K562 (cell line): Measurements from ENCODE around the gene SLC27A2. TPM values are rescaled to one million over a fixed set of nuclear protein-coding genes. Genes with fewer than 3 reads are reported as not detected.

Source experiments
- ATAC-seq: fragments of 200-7000 bp; cut with Tn5 transposase; 3 replicates; pipeline ENCODE4 v1.9.1; 2020; ENCODE audit warnings: moderate library complexity
- BruUV-seq: library from RNA; stranded (reverse); fragments of 400-500 nt; replicated peaks from 2 replicates; lab custom pipeline; 2021; lab: Mats Ljungman, UMichigan
- CTCF ChIA-PET: fragments of 300-600 bp; formaldehyde crosslinking; extraction: SDS; loops from one replicate; lab custom pipeline; 2021; ENCODE audit warnings: low intra/inter-chr PET ratio; lab: Yijun Ruan, JAX
- POLR2A ChIA-PET: fragments of 300-600, 350-650 bp; sonication (Branson Sonifier 250); formaldehyde crosslinking; extraction: SDS; loops from one replicate; lab custom pipeline; 2021; ENCODE audit warnings: antibody characterized with exemption, inconsistent platforms; lab: Yijun Ruan, JAX
- DNase-seq, 4 experiments: peaks; one replicate each; pipeline versions ENCODE4 v3.0.0 to v3.0.0-alpha.2; 2011 to 2018; ENCODE audit warnings: low spot score in 3 of 4, mixed read lengths in 3 of 4; ENCODE audit errors: extremely low read depth in 1 of 4
- FAIRE-seq: peaks from 2 replicates; lab custom pipeline; 2011; peaks lifted over from hg19 to GRCh38; lab: Jason Lieb, UNC
- H2AFZ ChIP-seq: 2 replicates; pipeline ENCODE4 v1.6.0; 2011; ENCODE audit warnings: low read depth, low read length, control low read depth, inconsistent platforms
- H3K27ac ChIP-seq: fragments of 200-600 bp; 3 replicates; pipeline ENCODE4 v1.8.0; 2011; ENCODE audit warnings: low read depth, mild to moderate bottlenecking, control low read depth, inconsistent platforms, low read length, moderate library complexity, mixed read lengths; ENCODE audit errors: extremely low read depth
- H3K27me3 ChIP-seq, 2 experiments: fragments of 300-600 bp in 1 of 2; 2 replicates in 1 of 2; 3 replicates in 1 of 2; pipeline versions ENCODE4 v1.6.0 to v1.8.0; 2011; ENCODE audit warnings: inconsistent platforms in 2 of 2, low read length in 2 of 2, mild to moderate bottlenecking in 1 of 2, mixed read lengths in 1 of 2, moderate library complexity in 1 of 2; ENCODE audit not compliant: control insufficient read depth in 2 of 2, insufficient read depth in 2 of 2
- H3K36me3 ChIP-seq: fragments of 300-600 bp; 3 replicates; pipeline ENCODE4 v1.8.0; 2011; ENCODE audit warnings: mild to moderate bottlenecking, low read length, inconsistent platforms; ENCODE audit not compliant: control insufficient read depth, insufficient read depth
- H3K4me1 ChIP-seq, 2 experiments: fragments of 200-600 bp in 1 of 2; replicated peaks in 1 of 2; 2 replicates in 1 of 2; 3 replicates in 1 of 2; pipeline versions ENCODE4 v1.5.1 to v1.8.0; 2011; ENCODE audit warnings: inconsistent platforms in 2 of 2, low read length in 2 of 2, mild to moderate bottlenecking in 1 of 2, mixed read lengths in 1 of 2, moderate library complexity in 1 of 2; ENCODE audit not compliant: control insufficient read depth in 2 of 2, insufficient read depth in 2 of 2
- H3K4me2 ChIP-seq: 2 replicates; pipeline ENCODE4 v1.6.1; 2011; ENCODE audit warnings: low read length, control low read depth, inconsistent platforms, mixed read lengths; ENCODE audit not compliant: insufficient read depth
- H3K4me3 ChIP-seq: fragments of 200-600 bp; sonication (generic), shearing (Covaris generic); 2 replicates; pipeline ENCODE4 v1.5.1; 2016; ENCODE audit warnings: control low read depth, inconsistent platforms
- H3K79me2 ChIP-seq: fragments of 200-600 bp; 3 replicates; pipeline ENCODE4 v1.8.0; 2011; ENCODE audit warnings: low read length, inconsistent platforms; ENCODE audit not compliant: control insufficient read depth, insufficient read depth
- H3K9ac ChIP-seq, 2 experiments: 2 replicates each; pipeline versions ENCODE4 v1.6.0 to v1.6.1; 2011; ENCODE audit warnings: low read depth in 2 of 2, low read length in 2 of 2, control low read depth in 1 of 2, inconsistent platforms in 1 of 2, mild to moderate bottlenecking in 1 of 2, mixed read lengths in 1 of 2; ENCODE audit not compliant: insufficient read depth in 1 of 2
- H3K9me1 ChIP-seq: one replicate; pipeline ENCODE4 v1.6.0; 2011; ENCODE audit warnings: inconsistent platforms, mild to moderate bottlenecking, low read length, moderate library complexity; ENCODE audit not compliant: control insufficient read depth, insufficient read depth
- H3K9me3 ChIP-seq: replicated peaks from 2 replicates; pipeline ENCODE4 v1.5.1; 2011; ENCODE audit warnings: low read depth, low read length, inconsistent platforms; ENCODE audit not compliant: control insufficient read depth, insufficient read depth
- H4K20me1 ChIP-seq: replicated peaks from 2 replicates; pipeline ENCODE4 v1.6.1; 2011; ENCODE audit warnings: low read length, inconsistent platforms, mixed read lengths; ENCODE audit not compliant: control insufficient read depth, insufficient read depth
- CBFA2T3 ChIP-seq: fragments of 450-650 bp; IDR thresholded peaks from 2 replicates; pipeline ENCODE4 v1.6.1; 2017
- FOSL1 ChIP-seq: fragments of 200-800 bp; sonication (Bioruptor generic); conservative IDR thresholded peaks from 2 replicates; pipeline ENCODE4 v1.6.1; 2016; ENCODE audit warnings: missing genetic modification characterization, missing compliant biosample characterization
- GTF2A2 ChIP-seq: IDR thresholded peaks from 2 replicates; pipeline ENCODE4 v1.6.1; 2016; ENCODE audit warnings: mild to moderate bottlenecking, missing genetic modification characterization, missing compliant biosample characterization
- MNT ChIP-seq, 2 experiments: fragments of 450-650 bp; conservative IDR thresholded peaks; 2 replicates each; pipeline ENCODE4 v1.6.1; 2017; ENCODE audit warnings: mild to moderate bottlenecking in 2 of 2, moderate library complexity in 2 of 2
- POLR2AphosphoS5 ChIP-seq: IDR thresholded peaks from 2 replicates; pipeline ENCODE4 v1.6.1; 2011; ENCODE audit warnings: mild to moderate bottlenecking, low read depth, low read length, moderate library complexity; ENCODE audit not compliant: control insufficient read depth, insufficient read depth
- POLR3G ChIP-seq: IDR thresholded peaks from 2 replicates; pipeline ENCODE4 v1.6.1; 2011; ENCODE audit not compliant: insufficient read length, insufficient replicate concordance; ENCODE audit errors: extremely low read depth
- SIX5 ChIP-seq, 2 experiments: IDR thresholded peaks; 2 replicates each; pipeline ENCODE4 v1.6.1; 2011; ENCODE audit warnings: low read length in 2 of 2, borderline replicate concordance in 1 of 2, low read depth in 1 of 2, mild to moderate bottlenecking in 1 of 2, moderate library complexity in 1 of 2; ENCODE audit not compliant: insufficient read depth in 1 of 2
- SMAD2 ChIP-seq: fragments of 150-350 bp; IDR thresholded peaks from 2 replicates; pipeline ENCODE4 v1.6.1; 2014; ENCODE audit warnings: low read depth, mild to moderate bottlenecking, low read length
- ZNF12 ChIP-seq: sonication (generic); formaldehyde crosslinking; IDR thresholded peaks from 2 replicates; pipeline ENCODE4 v1.4.0; 2020; ENCODE audit warnings: mild to moderate bottlenecking, missing genetic modification reagents
- ZNF583 ChIP-seq: fragments of 250-450 bp; sonication (Bioruptor Pico); IDR thresholded peaks from 2 replicates; pipeline ENCODE4 v1.4.0; 2020
- WGBS: fragments of 100-300 bp; shearing (Covaris generic); methylation state at CpG from one replicate; pipeline ENCODE4 v1.1.6; 2016; ENCODE audit warnings: low coverage, mixed read lengths; ENCODE audit not compliant: insufficient coverage; ENCODE audit errors: missing lambda C conversion rate; 5-methylcytosine and 5-hydroxymethylcytosine counted together
- in situ Hi-C: fragments of 300-500 bp; cut with MboI; formaldehyde crosslinking; loops from 4 replicates; pipeline ENCODE4 v1.15.0; 2018; ENCODE audit warnings: inconsistent platforms, mixed read lengths
- intact Hi-C: fragments of 100-400 bp; cut with micrococcal nuclease; formaldehyde crosslinking; loops from 2 replicates; pipeline ENCODE4 v1.14.2; 2022
- polyA plus RNA-seq, 8 experiments: library from polyadenylated mRNA; depleted of rRNA in 4 of 8; stranded (reverse) in 5 of 8; unstranded in 3 of 8; fragments of >200 nt; fragmentation: Nextera tagmentation in 2 of 8; fragmentation: Illumina TruSeq in 1 of 8; extraction: Ambion mirVana in 2 of 8; extraction: Trizol in 1 of 8; gene quantifications; 2 replicates each; pipeline versions ENCODE4 v1.2.1 to v1.2.3, GENCODE V29; 2011 to 2014; ENCODE audit warnings: inconsistent platforms in 1 of 8, missing spikeins in 1 of 8
- total RNA-seq, 7 experiments: library from RNA; depleted of rRNA in 6 of 7; stranded (reverse); fragments of >200 nt in 6 of 7; fragmentation: Illumina TruSeq in 2 of 7; extraction: Trizol in 2 of 7; gene quantifications; 2 replicates each; pipeline versions ENCODE4 v1.2.1 to v1.2.3, GENCODE V29; 2011 to 2021; ENCODE audit warnings: low replicate concordance in 1 of 7
- TF ChIP-seq, protein P1 (sequence below): fragments of 450-650 bp; IDR thresholded peaks from 2 replicates; pipeline ENCODE4 v1.7.1; 2018; ENCODE audit warnings: mild to moderate bottlenecking, low read depth; ENCODE audit not compliant: partially characterized antibody

The SLC27A2 gene
- total and polyA plus RNA-seq, 9 of the 15 experiments (the other 6 are each of a cell fraction or from before 2014, with no cell fraction given), result 4.9 to 38.0 (median 22.7) TPM

DNA sequence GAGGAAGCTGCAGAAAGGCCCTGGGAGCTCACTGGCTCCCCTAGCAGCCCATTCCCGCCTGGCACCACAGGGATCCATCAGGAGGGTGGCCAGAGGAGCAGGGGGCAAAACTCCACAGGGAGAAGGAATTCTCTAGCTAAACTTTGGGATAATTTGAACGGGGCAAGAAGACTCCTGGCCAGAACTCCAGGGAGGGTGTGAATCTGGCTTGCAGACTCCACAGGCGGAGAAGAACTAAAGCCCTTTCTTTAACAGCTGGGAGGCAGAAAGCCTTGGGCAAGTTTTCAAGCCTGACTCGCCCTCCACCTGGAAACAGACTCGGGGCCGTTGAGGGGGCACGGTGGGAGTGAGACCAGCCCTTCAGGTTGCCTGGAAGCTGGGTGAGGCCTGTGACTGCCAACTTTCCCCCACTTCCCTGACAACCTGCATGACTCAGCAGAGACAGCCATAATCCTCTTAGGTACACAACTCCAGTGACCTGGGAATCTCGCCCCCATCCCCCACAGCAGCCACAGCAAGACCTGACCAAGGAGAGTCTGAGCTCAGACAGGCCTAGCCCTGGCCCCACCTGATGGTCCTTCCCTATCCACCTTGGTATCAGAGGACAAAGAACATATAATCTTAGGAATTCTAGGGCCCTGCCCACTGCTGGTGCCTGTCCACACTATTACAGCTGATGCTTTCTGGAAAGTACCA, 28.6 kb downstream of the SLC27A2 start (continued):
- TF ChIP-seq CBFA2T3, result no peak
- no peak for TF ChIP-seq POLR3G
- TF ChIP-seq SIX5 (IDR thresholded peaks at IDR 0.05; ENCODE audit: borderline replicate concordance in 1 of 2, insufficient read depth in 1 of 2, low read depth in 1 of 2, low read length in 2 of 2), result no peak

DNA sequence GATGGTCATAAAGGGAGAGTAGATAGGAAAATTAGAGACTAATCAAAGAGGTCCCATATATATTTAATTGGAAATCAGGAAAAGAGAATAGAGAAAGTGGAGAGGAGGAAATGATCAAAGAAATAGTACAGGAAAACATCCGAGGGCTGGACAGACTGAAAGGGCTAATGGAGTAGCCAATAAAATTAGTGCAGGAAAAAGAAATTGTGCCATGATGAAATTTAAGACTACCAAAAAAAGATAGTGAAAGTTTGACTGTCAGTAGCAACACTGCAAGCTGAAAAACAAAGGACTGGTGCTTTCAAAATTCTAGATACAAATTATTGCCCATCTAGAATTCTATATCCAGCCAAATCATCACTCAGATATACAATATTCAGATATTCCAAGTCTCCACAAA, 36.3 kb downstream of the SLC27A2 start:
- POLR2A ChIA-PET, result interaction anchor here (0.6 kb wide), 1 partner anchor 77 kb away, joined by 3 read pairs; no protein-coding TSS in a partner anchor
- ATAC-seq, result no peak

More for the DNA sequence above, 36.3 kb downstream of the SLC27A2 start:
- in situ Hi-C loops (no loop called here), intact Hi-C loops (no loop called here)
- DNase-seq (no peak), FAIRE-seq (no peak)
- H3K9me1 ChIP-seq, result no peaks in the 10 kb centered on the region
- H3K4me1 ChIP-seq, result no peaks in the 10 kb centered on the region; a peak in 1 of 5 replicates
- 38% methylated on average over 1 of the region's 1 CpG for WGBS
- no peaks in the 10 kb centered on the region for H4K20me1 ChIP-seq
- BruUV-seq, result no TSS peak
- H3K27me3 ChIP-seq, result no peaks in the 10 kb centered on the region
- H3K4me3 ChIP-seq, result no peak overlapping the region
- H3K9me3 ChIP-seq, result no peaks in the 10 kb centered on the region
- H2AFZ ChIP-seq, result no peak overlapping the region
- no peak overlapping the region for H3K4me2 ChIP-seq
- no peak overlapping the region for H3K27ac ChIP-seq
- TF ChIP-seq POLR2AphosphoS5 (no peak), ZNF583 (CRISPR knock-in tag) (no peak), SMAD2 (no peak), GTF2A2 (tag) (no peak), ZNF12 (CRISPR knock-in tag) (no peak), FOSL1 (tag) (no peak), MNT (conservative IDR thresholded peaks at IDR 0.05) (no peak)
- TF ChIP-seq, protein P1, sequence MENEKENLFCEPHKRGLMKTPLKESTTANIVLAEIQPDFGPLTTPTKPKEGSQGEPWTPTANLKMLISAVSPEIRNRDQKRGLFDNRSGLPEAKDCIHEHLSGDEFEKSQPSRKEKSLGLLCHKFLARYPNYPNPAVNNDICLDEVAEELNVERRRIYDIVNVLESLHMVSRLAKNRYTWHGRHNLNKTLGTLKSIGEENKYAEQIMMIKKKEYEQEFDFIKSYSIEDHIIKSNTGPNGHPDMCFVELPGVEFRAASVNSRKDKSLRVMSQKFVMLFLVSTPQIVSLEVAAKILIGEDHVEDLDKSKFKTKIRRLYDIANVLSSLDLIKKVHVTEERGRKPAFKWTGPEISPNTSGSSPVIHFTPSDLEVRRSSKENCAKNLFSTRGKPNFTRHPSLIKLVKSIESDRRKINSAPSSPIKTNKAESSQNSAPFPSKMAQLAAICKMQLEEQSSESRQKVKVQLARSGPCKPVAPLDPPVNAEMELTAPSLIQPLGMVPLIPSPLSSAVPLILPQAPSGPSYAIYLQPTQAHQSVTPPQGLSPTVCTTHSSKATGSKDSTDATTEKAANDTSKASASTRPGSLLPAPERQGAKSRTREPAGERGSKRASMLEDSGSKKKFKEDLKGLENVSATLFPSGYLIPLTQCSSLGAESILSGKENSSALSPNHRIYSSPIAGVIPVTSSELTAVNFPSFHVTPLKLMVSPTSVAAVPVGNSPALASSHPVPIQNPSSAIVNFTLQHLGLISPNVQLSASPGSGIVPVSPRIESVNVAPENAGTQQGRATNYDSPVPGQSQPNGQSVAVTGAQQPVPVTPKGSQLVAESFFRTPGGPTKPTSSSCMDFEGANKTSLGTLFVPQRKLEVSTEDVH, result no peak
- H3K79me2 ChIP-seq, result no peaks in the 10 kb centered on the region
- CTCF ChIA-PET, result no interaction called here
- peaks cover 5% of the 10 kb centered on the region for H3K36me3 ChIP-seq
- no peak overlapping the region for H3K9ac ChIP-seq
